Activated effector memory CD4-positive, alpha-beta T cell treated with anti-CD3 and anti-CD28 coated beads, Interleukin-2, amount 50 U/mL, for 16 hours (primary cell): ENCODE data around the gene ALDOA.
"Not testable (repeated sequence)": the region's sequence is repeated elsewhere in the genome, so short reads cannot be mapped to it uniquely, and the experiment has no call there.

Experiments
- DNase-seq: peaks from one replicate; pipeline ENCODE4 v3.0.0-alpha.2; 2020

The ALDOA gene

GRCh38 chr16:30065102-30065942 lies at the start of gene ALDOA:
Gene ALDOA, plus strand, starts transcription at chr16:30065760. Its CDS starts 1,138 bp downstream, at chr16:30066898.
- peak; percentile 98 for DNase-seq

- no peak for DNase-seq
These were observed 48.8 kb upstream of the ALDOA start for GRCh38 chr16:30016555-30017276.

- DNase-seq, result no peak
These were observed 48.3 kb upstream of the ALDOA start for GRCh38 chr16:30017277-30017656.

GRCh38 chr16:30017937-30018336 lies 47.6 kb upstream of the ALDOA start:
- DNase-seq, result not testable (repeated sequence)

GRCh38 chr16:30018731-30019158 lies 46.8 kb upstream of the ALDOA start:
- DNase-seq, result no peak

- no peak for DNase-seq
These were observed 42.7 kb upstream of the ALDOA start, which contains the start of gene C16orf92 for GRCh38 chr16:30022887-30023286. Gene C16orf92, plus strand, starts transcription at chr16:30023198. Its CDS starts 143 bp downstream, at chr16:30023341.

GRCh38 chr16:30023586-30023985 lies 42.0 kb upstream of the ALDOA start:
- DNase-seq, result no peak

- no peak for DNase-seq
These were observed 41.1 kb upstream of the ALDOA start for GRCh38 chr16:30024451-30024850.

- no peak for DNase-seq
These were observed 40.4 kb upstream of the ALDOA start for GRCh38 chr16:30025156-30025555.

GRCh38 chr16:30025574-30025973 lies 40.0 kb upstream of the ALDOA start:
- DNase-seq, result no peak

GRCh38 chr16:30026449-30026848 lies 39.1 kb upstream of the ALDOA start:
- DNase-seq, result no peak

- no peak for DNase-seq
These were observed 37.7 kb upstream of the ALDOA start for GRCh38 chr16:30027588-30028437.

GRCh38 chr16:30028438-30029076 lies 37.0 kb upstream of the ALDOA start:
- DNase-seq, result no peak

GRCh38 chr16:30030011-30030685 lies 35.4 kb upstream of the ALDOA start:
- no peak for DNase-seq

- DNase-seq, result no peak
These were observed 34.6 kb upstream of the ALDOA start, which contains the start of gene TLCD3B for GRCh38 chr16:30030841-30031413. Gene TLCD3B, minus strand, starts transcription at chr16:30031271. Its CDS starts 744 bp downstream, at chr16:30030527.

- DNase-seq, result no peak
These were observed 34.1 kb upstream of the ALDOA start for GRCh38 chr16:30031477-30031918.

- peak; percentile 84 for DNase-seq
These were observed 33.3 kb upstream of the ALDOA start for GRCh38 chr16:30032083-30032819.

- DNase-seq, result no peak
These were observed 32.3 kb upstream of the ALDOA start for GRCh38 chr16:30033270-30033669.

GRCh38 chr16:30040221-30040620 lies 25.3 kb upstream of the ALDOA start:
- DNase-seq, result no peak

- not testable (repeated sequence) for DNase-seq
These were observed 24.9 kb upstream of the ALDOA start for GRCh38 chr16:30040690-30041089.

- DNase-seq, result no peak
These were observed 23.7 kb upstream of the ALDOA start for GRCh38 chr16:30041841-30042240.
